Activated CD8-positive, alpha-beta memory T cell treated with anti-CD3 and anti-CD28 coated beads for 48 hours (primary cell): ENCODE data around the gene HTD2.
A peak's percentile ranks its signal among the peaks of the same experiment; 100 is the strongest.
"Not testable (repeated sequence)": the region's sequence is repeated elsewhere in the genome, so short reads cannot be mapped to it uniquely, and the experiment has no call there.

Experiments
- DNase-seq, 3 experiments: peaks; one replicate each; pipeline ENCODE4 v3.0.0-alpha.2; 2020; ENCODE audit warnings: low read depth in 2 of 3, low spot score in 2 of 3

The HTD2 gene

GRCh38 chr3:58331593-58332152 is 25.4 kb downstream of the HTD2 start:
- DNase-seq, result no peak

DNA sequence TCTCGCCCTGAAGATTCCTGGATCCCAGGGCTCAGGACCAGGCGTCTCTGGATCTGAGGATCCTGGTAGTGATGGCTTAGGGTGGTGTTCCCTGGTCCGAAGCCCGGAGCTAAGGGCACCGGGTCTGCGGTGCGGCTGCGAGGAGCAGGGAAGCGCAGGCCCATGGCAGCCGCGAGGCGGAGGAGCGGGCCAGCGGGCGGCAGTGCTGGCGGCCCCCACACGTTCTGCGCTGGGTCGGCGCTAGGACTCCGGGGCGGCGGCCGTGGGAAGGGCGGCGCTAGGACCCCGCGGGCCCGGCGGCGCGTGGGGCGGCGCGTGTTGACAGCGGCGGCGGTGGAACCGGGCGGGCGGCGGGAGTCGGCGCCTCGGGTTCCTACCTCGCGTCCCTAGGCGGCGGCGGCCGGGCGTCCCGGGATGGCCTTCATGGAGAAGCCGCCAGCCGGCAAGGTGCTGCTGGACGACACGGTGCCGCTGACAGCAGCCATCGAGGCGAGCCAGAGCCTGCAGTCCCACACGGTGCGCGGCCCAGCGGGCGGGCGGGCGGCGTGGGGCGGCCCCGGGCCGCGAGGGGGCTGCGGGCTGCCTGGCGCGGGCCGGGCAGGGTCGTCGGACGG is 26.4 kb downstream of the HTD2 start, which contains the start of gene PXK:
PXK (plus strand) TSS at position 318 of the 614 bp plus-strand sequence; CDS start at position 415, 97 bp downstream.
- peak; percentile 47 to 63 (median 58) for DNase-seq

- peak in 1 of 3 experiments; percentile 15 for DNase-seq
Measured at GRCh38 chr3:58333206-58334012, 27.1 kb downstream of the HTD2 start.

DNA sequence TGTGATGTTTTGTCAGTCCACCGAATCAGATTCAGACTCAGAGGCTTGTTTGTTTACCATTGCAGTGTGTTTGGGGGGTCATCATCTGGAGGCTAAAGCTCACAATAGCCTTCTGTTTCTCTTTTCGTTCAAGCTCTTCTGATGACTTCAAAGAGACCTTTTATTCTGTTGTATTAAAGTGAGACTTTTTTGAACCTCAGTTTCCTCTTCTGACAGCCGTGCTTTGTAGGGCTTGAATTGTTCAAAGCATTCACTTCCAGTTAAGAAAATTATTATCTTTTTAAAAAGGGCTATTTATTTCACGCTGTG is 27.6 kb downstream of the HTD2 start:
- DNase-seq, result no peak

- DNase-seq, result no peak
Measured at GRCh38 chr3:58334506-58334884, 28.2 kb downstream of the HTD2 start.

DNA sequence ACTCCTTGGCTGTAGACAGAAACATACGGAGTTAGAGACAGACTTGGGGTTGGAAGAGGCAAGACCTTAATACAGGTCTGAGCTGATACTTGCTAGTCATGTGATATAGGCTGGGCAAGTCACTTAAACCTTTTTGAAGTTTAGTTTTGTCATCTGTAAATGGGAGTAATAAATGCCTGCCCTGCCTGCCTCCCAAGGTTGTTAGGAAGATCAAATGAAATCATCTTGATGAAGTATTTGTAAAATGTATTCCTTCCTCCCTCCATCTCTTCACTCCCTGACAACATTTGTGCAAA is 29.3 kb downstream of the HTD2 start:
- DNase-seq, result no peak

DNA sequence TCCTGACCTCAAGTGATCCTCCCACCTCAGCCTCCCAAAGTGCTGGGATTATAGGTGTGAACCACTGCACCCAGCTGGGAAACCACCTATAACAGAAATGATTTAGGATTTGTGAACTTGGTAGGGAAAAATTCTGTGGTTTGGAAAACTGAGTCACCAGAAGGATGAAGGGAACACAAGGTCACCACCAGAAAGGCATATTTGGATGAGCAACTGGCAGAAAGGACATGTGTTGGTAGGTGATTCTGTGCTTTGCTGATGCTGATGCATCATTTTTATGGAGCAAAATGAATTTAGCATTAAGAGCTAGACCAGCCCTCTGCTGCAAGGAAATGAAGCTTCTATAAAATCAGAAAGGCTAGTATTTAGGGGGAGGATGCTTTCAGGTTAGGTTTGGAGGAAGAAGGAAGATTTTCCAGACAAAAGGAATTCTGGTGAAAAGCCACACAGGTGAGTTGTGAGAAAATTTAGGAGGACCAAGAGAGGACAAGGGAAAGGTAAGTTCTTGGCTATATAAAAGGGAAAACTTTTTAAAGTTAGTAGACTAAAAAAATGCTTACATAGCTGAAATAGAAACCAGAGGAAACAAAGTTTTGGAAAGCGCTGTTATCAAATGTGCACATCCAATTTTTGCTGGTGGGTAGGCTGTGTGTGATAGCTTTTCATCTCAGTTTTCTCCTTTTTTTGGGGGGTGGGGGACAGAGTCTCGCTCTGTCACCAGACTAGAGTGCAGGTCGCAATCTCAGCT is 30.0 kb downstream of the HTD2 start:
- no peak for DNase-seq

DNA sequence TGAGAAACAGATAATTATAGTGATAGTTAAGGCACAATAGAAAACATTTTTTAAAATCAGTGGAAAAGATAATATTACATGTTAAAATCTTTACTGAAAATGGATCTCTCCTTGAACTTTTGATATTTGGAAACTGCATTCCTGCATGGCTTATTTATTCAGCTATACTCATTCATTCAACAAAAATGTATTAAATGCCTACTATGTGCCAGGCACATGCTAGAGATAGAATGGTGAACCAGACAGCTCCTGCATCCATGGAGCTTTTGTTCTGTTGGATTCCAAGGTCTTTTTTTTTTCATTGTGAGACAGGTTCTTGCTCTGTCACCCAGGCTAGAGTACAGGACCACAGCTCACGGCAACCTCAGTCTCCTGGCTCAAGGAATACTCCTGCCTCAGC is 30.9 kb downstream of the HTD2 start:
- no peak for DNase-seq

GRCh38 chr3:58339146-58339545 is 32.8 kb downstream of the HTD2 start:
- DNase-seq, result not testable (repeated sequence)

DNA sequence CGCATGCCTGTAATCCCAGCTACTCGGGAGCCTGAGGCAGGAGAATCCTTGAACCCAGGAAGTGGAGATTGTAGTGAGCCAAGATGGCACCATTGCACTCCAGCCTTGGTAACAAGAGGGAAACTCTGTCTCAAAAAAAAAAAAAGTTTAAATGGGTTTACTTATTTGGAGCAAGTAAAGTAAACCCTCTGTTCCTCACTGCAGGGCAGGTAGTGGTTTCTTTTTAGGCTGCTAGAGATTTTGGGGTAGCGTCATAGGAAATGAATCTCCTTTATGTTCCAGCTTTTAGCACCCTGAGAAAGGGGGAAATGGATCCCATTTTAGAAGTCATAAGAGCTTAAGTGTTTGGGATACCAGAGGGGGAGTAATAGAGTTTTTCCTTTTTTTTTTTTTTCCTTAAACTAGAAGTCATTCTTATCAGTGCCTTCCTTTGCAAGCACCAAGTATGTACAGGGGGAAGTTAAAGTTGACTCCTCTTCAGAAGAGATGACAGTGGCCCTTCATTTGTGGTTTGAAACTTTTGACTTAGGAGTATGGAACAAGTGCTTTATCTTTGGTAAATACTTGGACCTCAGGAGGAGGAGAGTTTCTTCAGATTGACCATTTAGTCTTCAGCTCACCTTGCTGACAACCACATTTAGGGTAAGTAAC is 34.4 kb downstream of the HTD2 start:
- DNase-seq, result no peak

DNA sequence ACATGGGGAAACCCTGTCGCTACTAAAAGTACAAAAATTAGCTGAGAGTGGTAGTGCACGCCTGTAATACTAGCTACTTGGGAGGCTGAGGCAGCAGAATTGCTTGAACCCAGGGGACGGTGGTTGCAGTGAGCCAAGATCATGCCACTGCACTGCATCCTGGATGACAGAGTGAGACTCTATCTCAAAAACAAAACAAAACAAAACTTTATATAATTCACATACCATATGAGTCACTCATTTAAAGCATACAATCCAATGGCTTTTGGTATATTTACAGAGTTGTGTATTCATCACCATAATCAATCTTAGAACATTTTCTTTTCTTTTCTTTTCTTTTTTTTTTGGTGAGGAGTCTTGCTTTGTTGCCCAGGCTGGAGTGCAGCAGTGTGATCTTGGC is 35.1 kb downstream of the HTD2 start:
- no peak for DNase-seq

DNA sequence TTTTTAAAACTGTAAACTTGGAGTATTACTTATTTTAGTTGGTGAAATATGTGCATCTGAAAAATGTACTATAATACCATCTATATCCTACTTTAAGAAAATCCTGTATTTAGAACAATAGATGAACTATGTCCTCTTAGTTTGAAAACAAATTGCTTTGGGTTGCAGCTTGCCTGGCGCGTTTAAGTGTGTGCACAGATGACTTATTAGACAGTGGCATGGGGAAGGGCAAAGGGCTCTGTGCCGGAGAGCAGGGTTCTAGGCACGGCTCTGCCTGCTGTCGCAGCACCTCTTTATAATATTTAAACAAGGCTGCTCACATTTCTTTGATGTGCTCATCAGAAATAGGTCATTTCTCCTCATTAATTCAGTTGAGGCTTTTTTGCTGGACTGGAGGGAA is 36.4 kb downstream of the HTD2 start:
- DNase-seq, result no peak

- DNase-seq, result no peak
Measured at GRCh38 chr3:58345457-58345856, 39.1 kb downstream of the HTD2 start.

DNA sequence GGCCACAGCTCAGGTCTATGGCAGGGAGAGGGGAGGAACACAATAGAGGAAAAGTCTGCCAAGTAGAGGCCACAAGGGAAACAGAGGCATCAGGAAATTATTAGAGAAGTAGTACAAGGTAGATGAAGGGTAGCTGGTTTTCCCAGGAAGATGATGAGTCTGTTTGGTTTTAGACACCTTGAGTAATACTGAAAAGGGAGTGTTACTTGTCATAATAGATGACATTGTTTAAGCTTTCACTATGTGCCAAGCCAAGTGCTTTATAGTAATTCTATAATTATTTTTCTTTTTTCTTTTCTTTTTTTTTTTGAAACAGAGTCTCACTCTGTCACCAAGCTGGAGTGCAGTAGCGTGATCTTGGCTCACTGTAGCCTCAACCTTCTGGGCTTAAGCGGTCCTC is 40.0 kb downstream of the HTD2 start:
- no peak for DNase-seq

DNA sequence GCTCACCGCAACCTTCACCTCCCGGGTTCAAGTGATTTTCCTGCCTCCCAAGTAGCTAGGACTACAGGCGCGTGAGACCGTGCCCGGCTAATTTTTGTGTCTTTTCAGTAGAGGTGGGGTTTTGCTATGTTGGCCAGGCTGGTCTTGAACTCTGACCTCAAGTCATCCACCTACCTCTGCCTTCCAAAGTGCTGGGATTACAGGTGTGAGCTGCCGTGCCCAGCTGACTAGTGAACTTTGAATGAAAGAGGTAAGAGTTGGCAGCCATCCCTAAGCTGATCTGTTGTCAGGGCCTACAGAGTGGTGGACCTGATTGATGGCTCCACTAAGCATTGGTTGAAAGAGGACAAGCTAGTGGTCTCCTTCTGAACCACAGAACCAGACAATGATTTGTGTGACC is 41.7 kb downstream of the HTD2 start:
- no peak for DNase-seq

- DNase-seq, result no peak
Measured at GRCh38 chr3:58349792-58350626, 43.7 kb downstream of the HTD2 start.

DNA sequence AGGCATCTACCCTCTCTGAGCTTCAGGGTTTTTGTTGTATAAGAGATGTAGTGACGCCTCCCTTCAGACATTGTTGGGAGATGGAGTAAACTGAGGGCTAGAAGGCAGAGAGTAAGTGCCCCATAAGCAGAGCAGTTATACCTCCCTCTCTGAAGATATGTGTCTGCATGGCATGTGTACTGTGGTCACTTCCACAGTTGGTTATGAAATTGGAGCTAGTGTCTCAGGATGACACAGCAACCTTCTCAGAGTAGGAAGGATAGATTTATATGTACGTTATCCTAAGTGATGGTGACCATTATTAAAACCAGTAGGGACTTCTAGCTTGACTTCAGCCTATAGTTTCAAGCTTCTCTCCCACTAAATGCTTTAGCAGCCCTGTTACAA is 44.3 kb downstream of the HTD2 start:
- no peak for DNase-seq

- DNase-seq, result no peak
Measured at GRCh38 chr3:58351920-58352319, 45.6 kb downstream of the HTD2 start.

- no peak for DNase-seq
Measured at GRCh38 chr3:58352626-58353025, 46.3 kb downstream of the HTD2 start.

DNA sequence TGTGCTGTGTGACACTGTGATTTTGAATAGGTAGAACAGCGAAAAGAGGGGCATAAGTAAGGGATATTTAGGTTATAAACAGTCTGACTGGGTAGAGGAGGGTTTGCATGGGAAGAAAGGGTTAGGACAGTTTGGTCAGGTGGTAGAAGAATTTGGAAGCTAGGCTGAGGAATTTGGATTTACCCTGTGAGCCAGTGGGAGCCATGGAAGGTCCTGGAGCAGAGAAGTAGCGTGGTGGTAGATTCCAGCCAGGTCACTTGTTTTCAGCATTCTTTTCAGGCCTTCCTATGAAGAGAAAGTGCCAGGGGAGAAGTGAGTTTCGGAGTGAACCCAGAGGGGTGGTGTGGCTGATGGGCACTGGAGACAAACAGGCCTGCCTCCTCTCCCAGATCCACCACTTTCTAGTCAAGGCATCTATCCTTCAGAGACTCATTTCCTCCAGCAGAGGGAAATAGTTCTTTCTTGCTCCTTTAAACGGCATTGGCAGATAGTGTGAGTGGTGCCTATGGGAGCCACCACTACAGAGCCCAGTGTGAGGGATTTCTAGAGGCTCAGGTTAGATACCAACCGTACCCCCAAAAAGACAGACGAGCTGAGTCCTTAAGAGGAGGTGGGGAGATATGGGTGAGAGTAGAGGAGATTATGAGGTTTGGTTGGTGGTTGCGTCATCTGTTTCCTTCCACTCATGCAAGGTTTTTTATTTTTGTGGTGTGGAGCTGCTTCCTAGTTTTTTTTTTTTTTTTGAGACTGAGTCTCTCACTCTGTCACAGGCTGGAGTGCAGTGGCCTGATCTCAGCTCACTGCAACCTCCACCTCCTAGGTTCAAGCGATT is 47.6 kb downstream of the HTD2 start:
- DNase-seq, result no peak
